ENCODE results near the gene MMRN2. TPM values are rescaled to one million over a fixed set of nuclear protein-coding genes. Genes with fewer than 3 reads are reported as not detected.

The MMRN2 gene
- total RNA-seq, 2 donors from 2014 or later = 24.6 to 26.1 TPM

- peaks cover 8% of the 10 kb centered on the region for H3K4me1 ChIP-seq (replicated peaks)
- H3K4me3 ChIP-seq = no peak overlapping the region
- no peak overlapping the region for H3K27ac ChIP-seq
- no peaks in the 10 kb centered on the region for H3K36me3 ChIP-seq
- no peaks in the 10 kb centered on the region for H3K9me3 ChIP-seq
- TF ChIP-seq POLR2AphosphoS5 (IDR thresholded peaks at IDR 0.05) = no peak
- TF ChIP-seq, protein P1, sequence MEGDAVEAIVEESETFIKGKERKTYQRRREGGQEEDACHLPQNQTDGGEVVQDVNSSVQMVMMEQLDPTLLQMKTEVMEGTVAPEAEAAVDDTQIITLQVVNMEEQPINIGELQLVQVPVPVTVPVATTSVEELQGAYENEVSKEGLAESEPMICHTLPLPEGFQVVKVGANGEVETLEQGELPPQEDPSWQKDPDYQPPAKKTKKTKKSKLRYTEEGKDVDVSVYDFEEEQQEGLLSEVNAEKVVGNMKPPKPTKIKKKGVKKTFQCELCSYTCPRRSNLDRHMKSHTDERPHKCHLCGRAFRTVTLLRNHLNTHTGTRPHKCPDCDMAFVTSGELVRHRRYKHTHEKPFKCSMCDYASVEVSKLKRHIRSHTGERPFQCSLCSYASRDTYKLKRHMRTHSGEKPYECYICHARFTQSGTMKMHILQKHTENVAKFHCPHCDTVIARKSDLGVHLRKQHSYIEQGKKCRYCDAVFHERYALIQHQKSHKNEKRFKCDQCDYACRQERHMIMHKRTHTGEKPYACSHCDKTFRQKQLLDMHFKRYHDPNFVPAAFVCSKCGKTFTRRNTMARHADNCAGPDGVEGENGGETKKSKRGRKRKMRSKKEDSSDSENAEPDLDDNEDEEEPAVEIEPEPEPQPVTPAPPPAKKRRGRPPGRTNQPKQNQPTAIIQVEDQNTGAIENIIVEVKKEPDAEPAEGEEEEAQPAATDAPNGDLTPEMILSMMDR (IDR thresholded peaks at IDR 0.05) = no peak
- no peak for TF ChIP-seq POLR2A (IDR thresholded peaks at IDR 0.05)
- 76% methylated on average over 4 of the region's 4 CpGs for WGBS
- DNase-seq (ENCODE audit: low spot score) = no peak
- H3K27me3 ChIP-seq (replicated peaks; ENCODE audit: insufficient read depth) = no peaks in the 10 kb centered on the region
- intact Hi-C loops (cut with DNase I) = loop anchor here (5.0 kb wide), 1 partner anchor 211 kb away; no protein-coding TSS in a partner anchor
Measured at GRCh38 chr10:86898511-86898910, 58.9 kb downstream of the MMRN2 start.

DNA sequence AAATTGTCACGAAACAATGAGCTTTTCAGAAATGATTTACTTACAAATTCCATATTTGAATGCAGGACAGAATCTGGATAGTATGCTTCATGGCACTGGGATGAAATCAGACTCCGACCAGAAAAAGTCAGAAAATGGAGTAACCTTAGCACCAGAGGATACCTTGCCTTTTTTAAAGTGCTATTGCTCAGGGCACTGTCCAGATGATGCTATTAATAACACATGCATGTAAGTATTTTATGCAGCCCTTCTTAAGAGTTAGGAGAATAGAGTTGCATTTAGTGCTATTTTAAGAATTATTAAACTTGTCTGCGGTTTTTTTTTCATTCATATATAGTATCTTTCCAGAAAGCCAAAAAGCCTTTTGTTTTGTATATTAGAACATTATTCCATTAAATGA lies 67.4 kb downstream of the MMRN2 start:
- intact Hi-C loops (cut with DNase I) = no loop called here
- no peak overlapping the region for H3K27ac ChIP-seq
- no peak overlapping the region for H3K4me3 ChIP-seq
- H3K9me3 ChIP-seq = no peaks in the 10 kb centered on the region
- H3K4me1 ChIP-seq (replicated peaks) = no peaks in the 10 kb centered on the region
- no peak for DNase-seq (ENCODE audit: low spot score)
- no peaks in the 10 kb centered on the region for H3K27me3 ChIP-seq (replicated peaks; ENCODE audit: insufficient read depth)
- TF ChIP-seq, protein P1 (IDR thresholded peaks at IDR 0.05) = no peak
- TF ChIP-seq POLR2A (IDR thresholded peaks at IDR 0.05) (no peak), POLR2AphosphoS5 (IDR thresholded peaks at IDR 0.05) (no peak)
- no peaks in the 10 kb centered on the region for H3K36me3 ChIP-seq
- WGBS = 69% methylated on average over 3 of the region's 3 CpGs

- no peaks in the 10 kb centered on the region for H3K27me3 ChIP-seq (replicated peaks; ENCODE audit: insufficient read depth)
- H3K36me3 ChIP-seq = no peaks in the 10 kb centered on the region
- H3K9me3 ChIP-seq = no peaks in the 10 kb centered on the region
- intact Hi-C loops (cut with DNase I) = no loop called here
- no peak overlapping the region for H3K27ac ChIP-seq
- no peak for DNase-seq (ENCODE audit: low spot score)
- no peak overlapping the region for H3K4me3 ChIP-seq
- no peaks in the 10 kb centered on the region for H3K4me1 ChIP-seq (replicated peaks)
- WGBS = 71% methylated on average over 7 of the region's 7 CpGs
- TF ChIP-seq POLR2AphosphoS5 (IDR thresholded peaks at IDR 0.05) = no peak
- TF ChIP-seq, protein P1 (IDR thresholded peaks at IDR 0.05) = no peak
- TF ChIP-seq POLR2A (IDR thresholded peaks at IDR 0.05) = no peak
Measured at GRCh38 chr10:86888585-86889381, 68.6 kb downstream of the MMRN2 start.

Small RNA genes lying within 50 kb of the gene (small RNA-seq; reads per million reads assigned to genes)
- gene BMS1P3 (0 reads per million in 2 donors), gene RNU1-19P (0 reads per million in 2 donors)

Other genes with a start within 250 kb of the MMRN2 start
- gene BMPR1A, start 201.0 kb downstream of the MMRN2 start, total RNA-seq = 10 to 100 TPM; 53.9 to 58.1 TPM
- gene SNCG, start 984 bp upstream of the MMRN2 start, total RNA-seq = 10 to 100 TPM; 38.5 to 46.6 TPM
- 100 to 1,000 TPM; 128 to 347 TPM for gene ADIRF, start 10.9 kb upstream of the MMRN2 start, total RNA-seq
- not detected for gene FAM25A, start 62.7 kb upstream of the MMRN2 start, total RNA-seq
- gene GLUD1, start 137.2 kb upstream of the MMRN2 start, total RNA-seq = 100 to 1,000 TPM; 154 to 437 TPM
- gene SHLD2, start 137.6 kb upstream of the MMRN2 start, total RNA-seq = 10 to 100 TPM; 25.2 to 43.5 TPM